ENCODE results near the gene CSNK2A1. TPM values are rescaled to one million over a fixed set of nuclear protein-coding genes. Genes with fewer than 3 reads are reported as not detected.

The CSNK2A1 gene
- total RNA-seq, 1 donor from 2014 or later: 128 TPM

DNA sequence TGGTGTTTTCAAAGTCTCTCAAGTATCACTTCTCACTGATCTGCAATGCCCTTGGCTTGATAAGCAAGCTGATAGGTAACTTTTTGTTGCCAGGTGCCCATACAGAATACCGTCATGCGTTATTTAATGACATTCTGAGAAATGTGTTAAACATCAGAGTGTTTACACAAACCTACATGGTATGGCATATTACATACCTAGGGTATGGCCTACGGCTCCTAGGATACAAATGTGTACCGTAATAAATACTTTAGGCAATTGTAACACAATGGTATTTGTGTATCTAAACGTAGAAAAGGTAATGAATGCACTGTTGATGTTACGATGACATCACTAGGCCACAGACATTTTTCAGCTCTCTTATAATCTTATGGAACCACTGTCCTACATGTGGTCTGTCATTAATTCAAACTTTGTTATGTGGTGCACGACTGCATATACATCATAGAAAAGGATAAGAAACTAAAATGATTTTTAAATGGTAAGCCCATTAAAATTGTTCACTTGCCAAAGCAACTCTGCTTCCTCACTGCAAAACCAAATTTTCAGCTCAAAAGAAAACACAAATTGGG lies 35.7 kb downstream of the CSNK2A1 start:
- TF ChIP-seq, protein P1, sequence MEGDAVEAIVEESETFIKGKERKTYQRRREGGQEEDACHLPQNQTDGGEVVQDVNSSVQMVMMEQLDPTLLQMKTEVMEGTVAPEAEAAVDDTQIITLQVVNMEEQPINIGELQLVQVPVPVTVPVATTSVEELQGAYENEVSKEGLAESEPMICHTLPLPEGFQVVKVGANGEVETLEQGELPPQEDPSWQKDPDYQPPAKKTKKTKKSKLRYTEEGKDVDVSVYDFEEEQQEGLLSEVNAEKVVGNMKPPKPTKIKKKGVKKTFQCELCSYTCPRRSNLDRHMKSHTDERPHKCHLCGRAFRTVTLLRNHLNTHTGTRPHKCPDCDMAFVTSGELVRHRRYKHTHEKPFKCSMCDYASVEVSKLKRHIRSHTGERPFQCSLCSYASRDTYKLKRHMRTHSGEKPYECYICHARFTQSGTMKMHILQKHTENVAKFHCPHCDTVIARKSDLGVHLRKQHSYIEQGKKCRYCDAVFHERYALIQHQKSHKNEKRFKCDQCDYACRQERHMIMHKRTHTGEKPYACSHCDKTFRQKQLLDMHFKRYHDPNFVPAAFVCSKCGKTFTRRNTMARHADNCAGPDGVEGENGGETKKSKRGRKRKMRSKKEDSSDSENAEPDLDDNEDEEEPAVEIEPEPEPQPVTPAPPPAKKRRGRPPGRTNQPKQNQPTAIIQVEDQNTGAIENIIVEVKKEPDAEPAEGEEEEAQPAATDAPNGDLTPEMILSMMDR (IDR thresholded peaks at IDR 0.05; ENCODE audit: unreplicated experiment): no peak
- Mint-ChIP-seq H3K9me3 (ENCODE audit: unreplicated experiment) (no peaks in the 10 kb centered on the region), H3K36me3 (ENCODE audit: low read depth, unreplicated experiment) (peaks cover 23% of the 10 kb centered on the region), H3K27ac (ENCODE audit: unreplicated experiment) (no peak overlapping the region), H3K4me3 (ENCODE audit: unreplicated experiment) (no peak overlapping the region), H3K4me1 (ENCODE audit: unreplicated experiment) (peaks cover 4% of the 10 kb centered on the region), H3K27me3 (ENCODE audit: unreplicated experiment) (no peaks in the 10 kb centered on the region)
- no peak for DNase-seq (ENCODE audit: low spot score)

GRCh38 chr20:507006-507758 lies 36.4 kb downstream of the CSNK2A1 start:
- Mint-ChIP-seq H3K9me3 (ENCODE audit: unreplicated experiment) (no peaks in the 10 kb centered on the region), H3K36me3 (ENCODE audit: low read depth, unreplicated experiment) (peaks cover 25% of the 10 kb centered on the region), H3K4me1 (ENCODE audit: unreplicated experiment) (peaks cover 4% of the 10 kb centered on the region), H3K4me3 (ENCODE audit: unreplicated experiment) (no peak overlapping the region), H3K27ac (ENCODE audit: unreplicated experiment) (no peak overlapping the region), H3K27me3 (ENCODE audit: unreplicated experiment) (no peaks in the 10 kb centered on the region)
- no peak for DNase-seq (ENCODE audit: low spot score)
- TF ChIP-seq, protein P1 (IDR thresholded peaks at IDR 0.05; ENCODE audit: unreplicated experiment): no peak

GRCh38 chr20:504632-505075 lies 38.9 kb downstream of the CSNK2A1 start:
- Mint-ChIP-seq H3K27ac (ENCODE audit: unreplicated experiment) (no peak overlapping the region), H3K27me3 (ENCODE audit: unreplicated experiment) (no peaks in the 10 kb centered on the region), H3K4me1 (ENCODE audit: unreplicated experiment) (peaks cover 1% of the 10 kb centered on the region), H3K36me3 (ENCODE audit: low read depth, unreplicated experiment) (peaks cover 26% of the 10 kb centered on the region), H3K4me3 (ENCODE audit: unreplicated experiment) (no peak overlapping the region), H3K9me3 (ENCODE audit: unreplicated experiment) (no peaks in the 10 kb centered on the region)
- TF ChIP-seq, protein P1 (IDR thresholded peaks at IDR 0.05; ENCODE audit: unreplicated experiment): no peak
- no peak for DNase-seq (ENCODE audit: low spot score)

- TF ChIP-seq, protein P1 (IDR thresholded peaks at IDR 0.05; ENCODE audit: unreplicated experiment): no peak
- Mint-ChIP-seq H3K4me1 (ENCODE audit: unreplicated experiment) (no peaks in the 10 kb centered on the region), H3K27me3 (ENCODE audit: unreplicated experiment) (no peaks in the 10 kb centered on the region), H3K27ac (ENCODE audit: unreplicated experiment) (no peak overlapping the region), H3K9me3 (ENCODE audit: unreplicated experiment) (no peaks in the 10 kb centered on the region), H3K36me3 (ENCODE audit: low read depth, unreplicated experiment) (peaks cover 36% of the 10 kb centered on the region), H3K4me3 (ENCODE audit: unreplicated experiment) (peak overlapping the region; percentile 6)
- no peak for DNase-seq (ENCODE audit: low spot score)
Measured at GRCh38 chr20:503048-503737, 40.4 kb downstream of the CSNK2A1 start.
